Activated CD4-positive, CD25-positive, alpha-beta regulatory T cell treated with anti-CD3 and anti-CD28 coated beads, Interleukin-2, amount 50 U/mL, for 72 hours (primary cell): Measurements from ENCODE around the gene ANKRD60.

Source experiments
- DNase-seq: peaks from one replicate; pipeline ENCODE4 v3.0.0; 2021

The ANKRD60 gene

DNA sequence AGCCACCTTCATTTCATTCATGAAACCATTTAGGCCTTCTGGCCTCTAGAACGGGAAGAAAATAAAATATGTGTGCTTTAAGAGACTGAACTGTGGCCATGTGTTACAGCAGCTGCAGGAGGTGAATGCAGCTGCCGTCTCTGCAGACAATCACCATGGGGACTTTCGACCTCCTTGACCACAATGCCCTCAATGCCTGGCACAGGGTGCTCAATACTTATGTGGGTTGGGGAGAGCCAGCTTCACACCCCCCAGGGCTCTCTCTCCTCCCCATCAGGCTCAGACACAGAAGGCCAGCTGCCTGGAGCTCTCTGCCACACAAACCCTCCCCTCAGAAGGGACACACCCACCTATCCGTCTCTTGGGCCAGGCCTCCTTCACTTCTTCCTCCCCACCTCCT is 43.5 kb downstream of the ANKRD60 start:
- DNase-seq, result no peak

DNA sequence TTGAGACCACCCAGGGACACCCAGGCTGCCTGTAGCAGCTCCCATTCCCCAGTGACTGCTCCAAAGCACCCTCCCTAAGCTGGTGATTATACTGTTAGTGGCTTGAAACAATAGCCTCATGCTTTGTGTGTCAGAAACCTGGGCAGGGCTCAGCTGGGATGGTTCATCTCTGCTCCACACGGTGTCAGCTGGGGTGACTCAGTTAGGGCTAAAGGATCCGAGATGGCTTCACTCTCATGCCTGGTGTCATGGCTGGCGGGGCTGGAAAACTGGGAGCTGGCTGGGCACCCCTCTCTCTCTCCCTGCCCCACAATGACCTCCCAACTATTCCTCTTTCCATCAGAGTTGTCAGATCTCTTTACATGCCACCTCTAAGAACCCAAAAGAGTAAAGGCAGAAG is 44.4 kb downstream of the ANKRD60 start:
- no peak for DNase-seq

DNA sequence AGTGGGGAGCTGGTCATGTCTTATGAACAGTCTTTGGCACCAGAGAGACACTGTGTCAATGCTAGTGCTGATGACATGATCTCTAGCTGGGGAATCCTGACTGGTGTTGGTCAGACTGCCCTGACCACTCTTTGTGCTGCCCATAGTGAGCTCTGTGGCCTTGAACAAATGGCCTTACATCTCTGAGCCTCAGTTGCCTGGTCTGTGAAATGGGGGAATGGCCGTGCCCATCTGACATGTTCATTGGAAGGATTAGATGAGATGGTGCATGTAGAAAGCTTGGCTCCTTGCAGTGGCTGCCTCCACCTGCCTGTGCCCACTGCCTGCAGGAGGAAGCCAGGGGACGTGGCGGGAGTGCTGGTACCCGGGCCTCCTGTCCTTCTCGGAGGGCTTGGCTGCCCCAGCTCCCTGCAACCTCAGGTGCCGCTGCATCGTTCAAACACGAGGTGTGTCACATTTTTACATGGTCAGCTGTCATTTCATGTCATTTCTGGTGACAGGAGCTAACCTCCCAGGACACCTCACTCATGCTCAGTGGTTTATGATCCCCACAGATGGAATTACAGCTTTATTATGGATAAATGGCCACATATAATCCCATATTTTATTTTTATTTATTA is 45.8 kb downstream of the ANKRD60 start:
- no peak for DNase-seq

DNA sequence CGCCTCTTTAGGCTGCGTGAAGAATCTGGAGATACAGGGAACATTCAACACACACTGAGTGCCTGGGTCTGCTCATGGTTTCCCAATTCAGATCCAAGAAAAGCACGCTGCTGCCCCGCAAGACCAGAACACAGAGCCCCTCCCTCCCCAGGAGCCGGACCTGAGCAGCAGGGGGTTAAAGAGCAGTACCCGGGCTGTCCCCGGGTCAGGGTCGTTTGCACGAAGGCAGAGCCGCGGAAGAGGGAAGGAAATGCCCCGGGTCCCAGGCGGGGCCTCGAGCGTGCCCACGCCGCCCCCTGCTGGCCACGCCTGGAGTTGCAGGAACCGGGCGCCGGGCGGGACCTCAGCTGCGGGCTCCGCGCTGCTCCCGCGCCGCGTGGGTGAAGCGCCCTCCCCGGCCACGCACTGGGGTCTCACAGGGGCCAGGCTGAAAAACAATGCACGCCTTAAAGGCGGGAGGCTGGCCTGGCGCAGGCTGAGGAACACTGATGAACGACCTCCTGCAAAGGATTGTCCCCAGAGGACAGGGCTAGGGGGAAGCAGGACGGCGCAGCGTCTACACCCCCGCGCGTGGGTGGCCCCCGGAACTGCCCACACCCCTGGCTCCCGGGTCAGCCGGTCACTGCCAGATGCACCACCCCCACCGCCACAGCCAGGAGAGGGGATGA is 48.9 kb downstream of the ANKRD60 start:
- DNase-seq, result peak; percentile 82

DNA sequence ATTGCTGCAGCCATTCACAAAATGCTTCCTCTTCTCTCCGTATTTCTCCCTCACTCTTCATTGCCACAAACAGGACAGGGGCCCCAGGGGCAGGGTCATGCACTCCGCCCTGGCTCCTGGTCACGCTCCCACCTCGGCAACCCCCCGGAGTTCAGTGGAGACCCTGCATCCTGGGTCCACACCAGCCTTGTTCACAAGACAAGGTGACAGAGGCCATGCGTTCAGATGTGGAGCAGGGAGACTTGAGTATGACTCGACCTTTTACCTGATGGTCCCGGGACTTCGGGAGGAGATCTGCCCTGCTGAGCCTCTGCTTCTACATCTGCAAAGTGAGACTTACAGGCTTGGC is 49.4 kb downstream of the ANKRD60 start:
- DNase-seq, result no peak

DNA sequence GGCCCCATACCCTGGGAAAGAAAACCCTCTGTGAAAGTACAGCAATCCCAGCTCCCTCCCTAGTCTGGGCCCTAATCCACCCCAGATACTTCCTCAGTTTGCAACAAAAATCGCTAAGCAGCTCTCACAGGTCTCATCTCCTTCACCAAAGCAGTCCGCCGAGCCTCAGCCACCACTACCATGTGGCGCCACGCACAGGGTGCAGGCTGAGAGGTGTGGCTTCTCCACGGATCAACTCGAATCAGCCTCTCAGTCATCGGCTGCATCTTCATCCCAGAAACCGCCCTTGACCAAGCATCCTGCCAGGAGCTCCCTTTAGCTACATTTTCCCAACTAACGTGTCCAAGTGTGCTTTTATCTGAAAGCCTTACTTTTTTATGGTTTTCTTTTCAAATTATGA is 50.7 kb downstream of the ANKRD60 start:
- no peak for DNase-seq

DNA sequence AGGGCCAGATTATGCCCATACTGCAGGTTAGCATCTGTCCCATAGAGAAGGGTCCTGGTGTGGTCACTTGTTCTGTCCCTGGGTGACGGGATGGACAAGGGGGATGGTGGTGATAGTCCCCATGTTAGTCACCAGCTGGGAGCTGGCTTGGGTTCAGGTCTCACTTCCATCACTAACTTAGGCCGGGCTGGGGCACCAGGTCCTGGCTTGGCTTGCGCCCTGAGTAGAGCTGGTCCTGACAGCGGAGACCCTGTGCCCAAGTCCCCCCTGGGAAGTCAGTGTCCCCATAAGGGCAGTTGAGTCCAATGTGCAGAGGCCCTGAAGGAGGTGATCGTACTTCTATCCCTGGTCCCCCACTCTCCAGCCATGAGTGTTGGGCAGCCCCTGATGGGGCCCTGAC is 52.6 kb downstream of the ANKRD60 start:
- no peak for DNase-seq

DNA sequence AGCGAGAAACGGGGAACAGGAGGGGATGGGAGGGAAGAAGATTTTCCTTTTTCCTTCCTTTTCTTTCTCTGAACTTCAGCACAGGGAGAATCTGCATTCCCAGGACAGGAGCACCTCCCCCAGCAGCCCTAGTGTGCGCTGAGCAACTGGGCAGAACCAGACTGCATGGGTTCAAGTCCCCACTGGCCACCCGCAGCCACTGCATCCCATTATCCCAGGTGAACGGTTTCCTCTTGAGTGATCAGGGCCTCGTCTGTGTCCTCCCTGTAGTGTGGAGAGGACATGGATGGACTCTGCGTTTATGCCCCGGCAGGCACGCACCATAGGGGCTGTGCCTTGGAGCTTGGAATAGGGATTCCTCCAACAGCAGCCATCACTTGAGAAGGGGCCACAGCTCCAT is 53.0 kb downstream of the ANKRD60 start:
- no peak for DNase-seq

DNA sequence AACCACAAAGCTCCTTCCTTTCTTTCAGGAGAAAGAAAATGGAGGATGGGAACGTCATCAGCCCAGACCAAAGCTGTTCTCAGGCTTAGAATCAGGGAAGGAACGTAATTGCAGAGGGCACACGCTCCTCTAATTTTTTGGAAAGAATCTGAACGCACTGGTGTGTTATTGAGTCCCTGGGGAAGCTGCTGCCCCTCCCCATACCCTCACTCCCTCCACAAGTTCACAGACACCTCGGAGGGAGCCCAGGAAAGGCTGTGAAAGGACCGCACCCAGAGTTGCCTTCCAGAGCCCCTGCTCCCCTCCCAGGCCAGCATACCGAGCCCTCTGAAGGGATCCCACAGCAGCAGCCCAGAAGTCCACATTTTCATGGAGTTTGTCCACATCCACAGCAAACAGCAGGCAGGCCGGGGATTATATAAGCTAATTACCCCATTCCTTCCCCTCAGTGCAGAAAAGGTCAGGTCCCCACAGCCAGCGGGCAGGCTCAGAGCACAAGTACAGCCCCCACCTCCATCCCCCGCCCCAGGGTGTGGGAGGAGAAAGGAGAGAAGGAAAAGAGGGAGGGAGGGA is 53.7 kb downstream of the ANKRD60 start:
- no peak for DNase-seq

DNA sequence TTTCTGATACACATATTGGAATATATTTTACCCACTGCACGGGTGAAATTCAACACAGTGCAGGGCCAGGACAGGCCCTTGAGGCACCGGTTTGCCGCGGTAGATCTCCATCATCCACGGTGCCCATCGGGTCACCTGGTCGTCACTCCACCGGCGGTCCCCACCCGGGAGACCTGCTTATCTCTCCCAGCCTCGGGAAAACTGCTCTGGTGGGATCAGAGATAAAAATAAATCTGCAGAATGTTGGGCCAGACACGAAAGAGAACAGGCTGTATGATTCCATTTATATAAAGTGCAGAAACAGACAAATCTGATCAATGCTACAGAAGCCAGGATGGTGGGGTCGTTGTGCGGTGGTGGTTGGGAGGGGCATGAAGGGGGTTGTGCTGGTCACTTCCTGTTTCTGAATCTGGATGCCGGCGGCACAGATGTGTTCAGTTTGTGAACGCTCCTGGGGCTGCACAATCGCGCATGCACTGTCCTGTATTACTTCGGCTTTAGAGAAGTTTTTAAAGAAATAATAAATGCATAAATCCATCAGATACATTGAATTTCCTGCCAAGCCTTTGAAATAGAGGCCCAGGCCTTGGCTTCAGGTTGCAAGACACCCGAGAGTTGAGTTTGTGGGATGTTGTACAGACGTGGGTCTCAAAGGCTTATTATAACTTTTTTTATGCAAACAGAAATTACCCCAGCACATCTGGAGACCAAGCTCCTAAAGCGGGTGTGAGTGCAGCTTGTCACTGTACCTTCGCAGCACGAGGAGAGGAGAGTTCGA is 54.3 kb downstream of the ANKRD60 start:
- no peak for DNase-seq

DNA sequence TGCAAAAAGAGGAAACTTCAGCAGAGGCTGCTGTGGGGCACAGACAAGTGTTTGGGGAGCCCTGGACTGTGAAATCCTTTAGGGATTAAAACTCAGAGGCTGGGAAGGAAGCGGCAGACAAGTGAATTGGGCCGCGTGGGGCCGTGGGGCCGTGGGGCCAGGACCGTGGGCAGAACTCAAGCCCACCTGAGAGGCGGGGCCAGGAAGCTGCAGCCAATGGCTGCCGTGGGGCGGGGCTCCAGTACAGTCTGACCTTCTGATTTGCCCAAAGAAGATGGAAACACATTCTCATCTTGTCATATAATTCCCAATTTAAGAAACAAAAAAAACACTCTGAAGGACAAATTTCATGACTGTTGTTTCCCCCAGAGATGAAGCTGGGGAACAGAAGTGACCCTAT is 55.4 kb downstream of the ANKRD60 start:
- DNase-seq, result no peak

DNA sequence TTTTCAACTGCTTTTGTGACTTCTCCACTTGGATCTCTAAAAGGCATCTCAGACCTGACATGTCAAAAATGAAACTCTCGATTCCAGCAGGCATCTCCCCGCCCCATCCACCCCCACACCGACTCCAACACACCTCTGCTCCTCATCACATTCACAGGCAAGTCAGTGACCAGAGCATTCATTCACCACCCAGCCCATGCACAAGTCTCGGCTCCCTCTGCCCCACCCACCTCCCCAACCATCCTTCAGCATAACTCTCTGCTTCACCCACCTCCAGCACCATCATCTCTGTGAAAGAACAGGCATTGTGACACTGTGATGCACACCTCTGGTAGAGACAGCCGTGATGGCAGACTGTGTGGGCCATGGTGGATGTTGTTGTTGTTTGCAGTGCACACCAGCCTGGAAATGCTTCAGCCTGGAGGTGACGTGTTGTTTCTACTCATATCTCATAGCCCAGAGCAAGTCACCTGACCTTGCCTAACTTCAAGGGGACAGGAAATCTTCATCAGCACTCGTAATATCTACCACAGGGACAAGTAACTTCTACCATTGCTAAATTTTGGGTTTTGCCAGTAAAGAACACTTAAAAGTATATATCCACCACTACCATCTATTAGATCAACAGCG is 56.5 kb downstream of the ANKRD60 start:
- no peak for DNase-seq

DNA sequence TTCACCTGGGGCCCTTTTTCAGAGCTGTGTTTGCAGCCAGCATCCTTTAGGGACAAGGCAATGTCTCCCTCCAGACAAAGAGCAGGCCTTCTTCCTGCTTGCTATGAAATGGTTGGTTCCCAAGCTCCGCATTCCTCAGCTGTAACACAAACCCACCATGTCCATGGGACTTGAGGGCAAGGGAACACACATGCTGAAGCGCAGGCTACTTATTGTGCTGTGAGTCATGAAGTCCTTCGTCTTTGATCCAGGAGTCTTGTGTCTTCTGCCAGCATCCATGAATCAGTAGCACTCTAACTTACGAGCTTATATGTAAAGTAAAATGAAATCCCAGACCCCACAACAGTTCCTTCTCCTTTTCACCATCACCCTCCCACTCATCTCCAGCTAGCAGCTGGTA is 59.0 kb downstream of the ANKRD60 start:
- DNase-seq, result no peak

DNA sequence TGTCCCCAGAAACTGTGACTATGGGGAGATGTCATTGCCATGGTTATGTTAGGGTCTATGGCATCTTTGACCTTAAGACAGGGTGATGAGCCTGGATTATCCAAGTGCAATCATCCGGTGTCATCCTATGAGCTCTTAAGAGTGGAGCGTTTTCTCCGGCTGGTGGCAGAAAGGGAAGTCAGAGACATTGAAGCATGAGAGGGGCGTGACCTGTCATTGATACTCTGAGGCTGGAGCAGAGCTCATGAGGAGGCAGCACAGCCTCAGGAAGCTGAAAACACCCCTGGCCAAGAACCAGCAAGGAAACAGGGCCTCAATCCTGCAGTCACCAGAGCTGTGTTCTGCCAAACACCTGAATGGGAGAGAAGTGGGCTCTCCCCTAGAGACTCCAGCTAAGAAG is 59.6 kb downstream of the ANKRD60 start:
- DNase-seq, result no peak

DNA sequence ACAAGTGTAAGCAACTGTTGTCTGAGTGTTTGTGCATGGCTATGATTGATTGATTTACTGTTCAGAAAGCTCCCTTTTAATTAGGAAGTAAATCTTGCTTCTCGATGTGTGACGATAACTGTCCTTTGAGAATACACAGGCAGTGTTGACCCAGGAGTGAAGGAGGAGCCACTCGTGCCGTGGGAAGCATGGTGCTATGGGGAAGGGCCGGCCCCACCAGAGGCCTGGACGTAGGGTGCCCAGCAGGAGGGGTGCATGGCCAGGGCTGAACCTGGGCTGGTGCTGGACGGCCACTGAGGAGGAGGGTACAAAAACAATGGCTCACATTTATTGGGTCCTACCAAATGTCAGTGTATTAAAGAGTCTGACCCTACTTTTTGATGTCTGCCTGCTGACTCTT is 60.7 kb downstream of the ANKRD60 start:
- DNase-seq, result no peak
